Measurements from ENCODE around the gene CLDN9.
"Not testable (repeated sequence)": the region's sequence is repeated elsewhere in the genome, so short reads cannot be mapped to it uniquely, and the experiment has no call there.

Gene CLDN9

DNA sequence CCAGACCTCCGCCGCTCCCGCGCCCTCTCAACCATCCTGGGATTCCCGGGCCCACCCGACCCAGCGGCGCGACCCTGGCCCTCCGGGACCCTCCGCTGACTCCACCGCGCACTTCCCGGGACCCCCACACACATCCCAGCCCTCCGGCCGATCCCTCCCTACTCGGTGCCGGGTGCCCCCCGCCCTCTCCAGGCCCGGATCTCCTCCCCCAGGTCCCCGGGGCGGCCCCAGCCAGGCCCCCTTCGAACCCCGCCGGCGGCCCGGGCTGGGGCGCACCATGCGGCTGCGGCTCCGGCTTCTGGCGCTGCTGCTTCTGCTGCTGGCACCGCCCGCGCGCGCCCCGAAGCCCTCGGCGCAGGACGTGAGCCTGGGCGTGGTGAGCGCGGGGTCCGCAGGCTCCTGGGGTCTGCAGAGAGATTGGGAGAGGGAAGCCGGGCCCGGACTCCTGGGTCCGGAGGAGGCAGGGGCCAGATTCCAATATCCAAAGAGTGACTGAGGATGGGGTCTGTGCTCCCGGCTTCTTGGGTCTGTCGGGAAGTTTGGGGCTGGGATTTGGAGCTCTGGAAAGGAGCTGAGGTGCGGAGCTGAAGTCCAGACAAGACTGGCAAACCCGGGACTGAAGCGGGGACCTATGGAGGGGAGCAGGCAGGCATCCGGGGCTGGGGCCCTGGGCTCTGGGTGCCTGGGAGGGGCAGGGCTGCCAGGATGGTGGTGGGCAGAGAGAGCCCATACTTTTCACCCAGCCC is 34.1 kb downstream of the CLDN9 start:
- TF ChIP-seq POLR2A (IDR thresholded peaks at IDR 0.05; ENCODE audit: low read length), result no peak
- TF ChIP-seq GATA1 (IDR thresholded peaks at IDR 0.05; ENCODE audit: low read depth, low read length), result no peak
- no peak for DNase-seq

DNA sequence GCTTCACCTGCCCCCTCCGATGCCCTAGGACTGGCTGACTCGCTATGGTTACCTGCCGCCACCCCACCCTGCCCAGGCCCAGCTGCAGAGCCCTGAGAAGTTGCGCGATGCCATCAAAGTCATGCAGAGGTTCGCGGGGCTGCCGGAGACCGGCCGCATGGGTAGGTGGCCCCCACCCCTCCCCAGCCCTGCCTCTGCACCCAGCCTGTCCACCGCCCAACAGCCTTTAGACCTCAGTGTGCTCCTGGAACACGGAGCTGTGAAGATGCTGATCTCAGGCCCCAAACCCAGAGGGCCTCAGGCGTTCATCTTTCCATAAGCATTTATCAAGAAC is 34.6 kb downstream of the CLDN9 start:
- DNase-seq, result no peak
- no peak for TF ChIP-seq GATA1 (IDR thresholded peaks at IDR 0.05; ENCODE audit: low read depth, low read length)
- no peak for TF ChIP-seq POLR2A (IDR thresholded peaks at IDR 0.05; ENCODE audit: low read length)

DNA sequence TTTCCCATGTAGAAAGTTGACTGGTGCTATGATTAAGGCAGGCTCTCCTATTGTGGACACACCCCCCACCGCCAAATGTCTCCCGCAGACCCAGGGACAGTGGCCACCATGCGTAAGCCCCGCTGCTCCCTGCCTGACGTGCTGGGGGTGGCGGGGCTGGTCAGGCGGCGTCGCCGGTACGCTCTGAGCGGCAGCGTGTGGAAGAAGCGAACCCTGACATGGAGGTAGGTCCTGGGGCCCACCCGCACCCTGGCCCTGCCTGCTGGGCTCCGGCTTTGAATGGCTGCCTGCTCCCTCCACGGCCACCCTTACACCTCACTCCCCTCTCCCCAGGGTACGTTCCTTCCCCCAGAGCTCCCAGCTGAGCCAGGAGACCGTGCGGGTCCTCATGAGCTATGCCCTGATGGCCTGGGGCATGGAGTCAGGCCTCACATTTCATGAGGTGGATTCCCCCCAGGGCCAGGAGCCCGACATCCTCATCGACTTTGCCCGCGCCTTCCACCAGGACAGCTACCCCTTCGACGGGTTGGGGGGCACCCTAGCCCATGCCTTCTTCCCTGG is 37.3 kb downstream of the CLDN9 start:
- no peak for DNase-seq
- TF ChIP-seq POLR2A (IDR thresholded peaks at IDR 0.05; ENCODE audit: low read length) (no peak), GATA1 (IDR thresholded peaks at IDR 0.05; ENCODE audit: low read depth, low read length) (no peak)

DNA sequence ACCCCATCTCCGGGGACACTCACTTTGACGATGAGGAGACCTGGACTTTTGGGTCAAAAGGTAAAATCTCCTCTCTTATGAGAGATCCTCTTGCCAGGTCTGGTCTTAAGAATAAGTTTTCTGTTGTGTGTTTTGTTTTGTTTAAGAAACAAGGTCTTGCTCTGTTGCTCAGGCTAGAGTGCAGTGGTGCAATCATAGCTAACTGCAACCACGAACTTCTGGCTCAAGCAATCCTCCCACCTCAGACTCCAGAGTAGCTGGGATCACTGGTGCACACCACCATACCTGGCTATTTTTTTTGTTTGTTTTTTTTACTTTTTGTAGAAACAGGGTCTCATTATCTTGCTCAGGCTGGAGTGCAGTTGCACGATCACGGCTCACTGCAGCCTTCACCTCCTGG is 37.8 kb downstream of the CLDN9 start:
- no peak for TF ChIP-seq GATA1 (IDR thresholded peaks at IDR 0.05; ENCODE audit: low read depth, low read length)
- TF ChIP-seq POLR2A (IDR thresholded peaks at IDR 0.05; ENCODE audit: low read length), result no peak
- DNase-seq, result no peak

DNA sequence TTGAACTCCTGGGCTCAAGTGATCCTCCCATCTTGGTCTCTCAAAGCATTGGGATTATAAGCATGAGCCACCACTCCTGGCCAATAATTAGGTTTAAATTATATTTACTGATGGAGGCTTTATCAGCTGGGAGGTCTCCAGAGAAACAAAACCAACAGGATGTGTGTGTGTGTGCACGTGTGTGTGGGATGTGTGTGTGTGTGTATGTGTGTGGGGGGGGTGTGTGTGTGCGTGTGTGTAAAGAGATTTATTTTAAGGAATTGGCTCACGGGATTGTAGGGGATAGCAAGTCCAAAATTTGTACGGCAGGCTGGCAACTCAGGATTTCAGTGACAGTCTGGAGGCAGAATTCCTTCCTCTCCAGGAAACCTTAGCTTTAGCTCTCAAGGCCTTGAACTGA is 38.3 kb downstream of the CLDN9 start:
- TF ChIP-seq POLR2A (IDR thresholded peaks at IDR 0.05; ENCODE audit: low read length), result no peak
- TF ChIP-seq GATA1 (IDR thresholded peaks at IDR 0.05; ENCODE audit: low read depth, low read length), result no peak
- DNase-seq, result no peak

DNA sequence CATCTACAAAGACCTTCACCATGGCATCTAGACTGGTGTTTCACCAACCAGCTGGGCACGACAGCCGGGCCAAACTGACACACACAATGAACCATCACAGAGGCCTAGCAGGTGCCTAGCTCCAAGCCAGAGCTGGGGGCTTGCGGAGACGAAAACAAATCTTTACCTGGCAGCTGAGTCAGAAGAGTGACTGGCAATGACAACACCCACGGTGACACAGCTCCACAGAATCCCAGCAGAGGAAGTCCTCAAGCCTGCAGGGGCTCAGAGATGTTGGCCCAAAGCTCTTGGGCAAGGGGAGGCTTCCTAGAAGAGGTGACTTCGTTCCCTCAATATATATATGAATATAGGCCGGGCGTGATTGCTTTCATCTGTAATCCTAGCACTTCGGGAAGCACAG is 38.8 kb downstream of the CLDN9 start:
- DNase-seq, result no peak
- no peak for TF ChIP-seq POLR2A (IDR thresholded peaks at IDR 0.05; ENCODE audit: low read length)
- no peak for TF ChIP-seq GATA1 (IDR thresholded peaks at IDR 0.05; ENCODE audit: low read depth, low read length)

DNA sequence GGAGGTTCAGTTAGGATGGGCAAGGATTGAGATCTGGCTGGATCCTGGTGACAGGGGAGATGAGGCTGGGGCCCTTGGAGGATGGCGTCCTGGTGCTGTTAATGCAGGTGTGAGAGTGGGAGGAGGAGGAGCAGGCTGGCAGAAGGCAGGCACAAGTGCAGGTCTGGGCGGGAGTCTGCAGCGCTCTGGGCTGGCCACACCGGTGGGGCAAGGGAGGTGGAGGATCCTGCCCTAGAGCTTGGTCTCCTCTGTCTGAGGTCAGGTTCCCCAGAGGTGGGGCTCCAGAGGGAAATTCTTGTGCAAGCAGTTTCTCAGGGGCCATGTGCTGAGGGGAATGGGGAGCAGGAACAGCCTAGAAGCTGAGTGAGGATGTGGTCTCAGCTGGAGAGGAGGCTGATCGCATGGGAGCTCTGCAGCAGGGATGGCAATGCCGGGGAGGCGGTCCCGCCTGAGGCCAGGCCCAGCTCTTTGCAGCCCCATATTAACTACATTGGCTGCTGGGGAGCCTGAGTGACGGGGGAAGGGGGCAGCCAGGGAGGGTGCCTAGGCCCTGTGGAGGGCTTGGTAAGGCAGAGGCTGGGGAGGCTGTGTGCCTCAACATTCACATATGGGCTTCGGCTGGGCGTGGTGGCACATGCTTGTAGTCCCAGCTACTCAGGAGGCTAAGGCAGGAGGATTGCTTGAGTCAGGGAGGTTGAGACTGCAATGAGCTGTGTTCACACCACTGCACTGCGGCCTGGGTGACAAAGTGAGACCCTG is 40.0 kb downstream of the CLDN9 start:
- DNase-seq, result not testable (repeated sequence)

DNA sequence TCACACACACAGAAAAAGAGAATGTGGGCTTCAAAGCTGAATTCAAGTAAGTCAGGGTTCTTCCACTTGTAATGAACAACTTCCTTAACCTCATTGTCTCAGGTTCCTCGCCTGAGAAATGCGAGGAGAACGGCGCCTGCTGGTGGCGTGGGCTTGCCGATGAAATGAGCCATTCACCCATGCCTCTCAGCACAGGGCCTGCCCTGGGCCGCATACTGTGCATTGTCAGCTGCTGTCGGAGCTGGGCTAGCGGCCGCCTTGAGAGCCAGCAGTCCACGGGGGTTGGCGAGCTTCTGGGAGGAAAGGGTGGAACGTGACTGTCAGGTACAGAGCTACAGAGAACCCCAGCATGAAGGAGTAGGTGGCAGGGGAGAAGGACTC is 40.6 kb downstream of the CLDN9 start:
- not testable (repeated sequence) for DNase-seq

DNA sequence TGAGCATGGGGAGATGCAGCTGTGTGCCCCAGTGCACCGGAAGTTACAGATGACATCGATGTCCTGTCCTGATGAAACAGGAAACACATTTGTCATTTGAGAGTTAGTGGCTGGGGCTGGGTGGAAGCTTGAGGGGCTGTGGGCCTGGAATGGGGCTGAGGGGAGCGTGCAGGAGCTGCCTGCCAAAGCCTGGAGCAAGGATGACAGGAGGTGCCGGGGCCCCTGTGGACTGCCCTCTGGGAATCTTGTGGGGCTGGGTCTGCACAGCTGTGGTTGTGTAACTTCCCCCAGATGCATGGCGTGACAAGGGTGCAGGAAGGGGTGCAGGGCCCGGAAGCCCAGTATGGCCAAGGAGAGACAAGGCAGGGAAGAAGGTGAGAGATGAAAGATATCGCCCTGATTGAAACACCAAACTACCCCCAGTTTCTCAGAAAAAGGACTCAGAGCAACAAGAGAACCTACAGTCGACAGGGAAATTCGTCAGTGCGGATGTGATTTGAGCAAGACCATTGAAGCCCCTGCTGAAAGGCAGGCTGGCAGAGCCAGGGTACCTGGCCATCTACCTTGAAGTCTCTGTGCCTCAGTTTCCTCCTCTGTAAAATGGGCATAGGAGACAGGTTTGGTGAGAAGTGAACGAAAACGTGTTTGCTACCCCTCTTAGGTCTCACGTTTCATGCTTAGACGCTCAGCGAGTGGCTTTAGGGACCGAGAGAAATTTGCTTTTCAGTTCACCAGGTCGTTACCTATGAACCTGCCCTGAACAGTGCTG is 42.4 kb downstream of the CLDN9 start:
- no peak for TF ChIP-seq POLR2A (IDR thresholded peaks at IDR 0.05; ENCODE audit: low read length)
- no peak for TF ChIP-seq GATA1 (IDR thresholded peaks at IDR 0.05; ENCODE audit: low read depth, low read length)
- no peak for DNase-seq

DNA sequence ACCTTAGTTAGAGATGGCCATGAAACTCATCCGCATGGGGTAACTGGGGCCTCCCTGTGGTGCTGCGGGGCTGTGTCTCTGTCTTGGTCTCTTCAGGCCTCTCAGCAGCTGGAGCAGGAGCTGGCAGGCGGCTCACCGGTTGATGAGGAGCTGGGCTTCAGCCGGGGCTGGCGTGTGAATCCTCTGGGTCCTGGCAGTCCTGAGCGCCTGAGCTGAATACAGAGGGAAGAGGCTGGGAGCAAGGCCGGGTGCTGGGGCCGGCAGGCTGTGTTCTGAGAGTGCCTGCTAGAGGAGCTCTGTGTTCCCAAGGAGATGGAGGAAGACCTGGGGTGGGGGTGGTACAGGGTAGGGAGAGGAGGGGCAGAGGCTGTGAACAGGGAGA is 43.0 kb downstream of the CLDN9 start:
- not testable (repeated sequence) for DNase-seq

DNA sequence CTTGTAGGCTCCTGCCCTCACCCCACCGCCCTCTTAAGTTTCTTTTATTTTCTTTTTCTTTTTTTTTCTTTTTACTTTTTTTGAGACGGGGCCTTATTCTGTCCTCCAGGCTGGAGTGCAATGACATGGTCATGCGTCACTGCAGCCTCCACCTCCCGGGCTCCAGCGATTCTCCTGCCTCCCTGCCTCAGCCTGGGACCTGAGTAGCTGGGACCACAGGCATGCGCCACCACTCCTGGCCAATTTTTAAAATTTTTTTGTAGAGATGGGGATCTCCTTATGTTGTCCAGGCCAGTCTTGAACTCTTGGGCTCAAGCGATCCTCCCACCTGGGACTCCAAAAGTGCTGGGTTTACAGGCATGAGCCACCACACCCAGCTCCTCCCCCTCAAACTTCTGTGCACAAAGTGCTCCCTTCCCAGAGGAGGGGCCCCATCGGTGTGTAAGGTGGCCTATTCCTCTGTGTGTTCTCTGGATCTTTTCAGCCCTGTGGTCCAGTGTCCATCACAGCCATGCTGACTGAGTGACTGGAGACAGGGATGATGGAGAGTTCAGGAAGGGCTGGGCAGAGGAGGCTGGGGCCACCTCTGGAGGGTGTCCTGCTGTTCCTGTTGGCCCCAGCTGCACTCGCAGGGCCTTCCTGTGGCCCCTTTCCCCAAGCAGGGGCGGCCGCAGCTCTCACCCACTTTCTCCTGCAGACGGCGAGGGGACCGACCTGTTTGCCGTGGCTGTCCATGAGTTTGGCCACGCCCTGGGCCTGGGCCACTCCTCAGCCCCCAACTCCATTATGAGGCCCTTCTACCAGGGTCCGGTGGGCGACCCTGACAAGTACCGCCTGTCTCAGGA is 43.8 kb downstream of the CLDN9 start:
- DNase-seq, result no peak
- TF ChIP-seq GATA1 (IDR thresholded peaks at IDR 0.05; ENCODE audit: low read depth, low read length) (no peak), POLR2A (IDR thresholded peaks at IDR 0.05; ENCODE audit: low read length) (no peak)

DNA sequence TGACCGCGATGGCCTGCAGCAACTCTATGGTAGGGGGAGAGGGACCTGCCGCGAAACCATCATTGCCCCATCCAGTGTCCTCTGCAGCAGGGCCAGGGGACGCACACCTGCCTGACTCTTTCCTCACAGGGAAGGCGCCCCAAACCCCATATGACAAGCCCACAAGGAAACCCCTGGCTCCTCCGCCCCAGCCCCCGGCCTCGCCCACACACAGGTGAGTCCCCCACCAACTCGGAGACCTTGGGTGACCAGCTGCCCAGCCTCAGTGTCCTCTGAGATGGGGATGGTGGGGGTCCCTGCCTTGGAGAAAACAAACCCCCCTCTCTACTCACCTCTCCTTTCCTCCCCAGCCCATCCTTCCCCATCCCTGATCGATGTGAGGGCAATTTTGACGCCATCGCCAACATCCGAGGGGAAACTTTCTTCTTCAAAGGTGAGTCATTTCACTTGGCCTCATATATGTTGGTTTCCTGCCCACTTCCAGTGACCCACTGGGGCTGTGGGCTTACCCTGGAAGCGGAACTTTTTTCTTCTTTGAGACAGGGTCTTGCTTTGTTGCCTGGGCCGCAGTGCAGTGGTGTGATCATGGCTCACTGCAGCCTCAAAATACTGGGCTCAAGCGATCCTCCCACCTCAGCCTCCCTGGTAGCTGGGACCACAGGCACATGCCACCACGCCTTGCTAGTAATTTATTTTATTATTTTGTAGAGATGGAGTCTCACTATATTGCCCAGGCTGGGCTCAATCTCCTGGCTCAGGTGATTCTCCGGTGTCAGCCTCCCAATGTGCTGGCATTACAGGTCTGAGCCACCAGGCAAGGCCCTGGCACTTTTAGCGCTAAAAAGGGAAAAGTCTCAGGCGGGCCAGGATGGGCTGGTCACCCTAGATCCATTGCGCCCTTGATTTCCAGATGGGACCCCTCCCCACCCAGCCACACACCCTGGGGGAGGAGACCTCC is 44.7 kb downstream of the CLDN9 start:
- TF ChIP-seq GATA1 (IDR thresholded peaks at IDR 0.05; ENCODE audit: low read depth, low read length) (no peak), POLR2A (IDR thresholded peaks at IDR 0.05; ENCODE audit: low read length) (no peak)
- no peak for DNase-seq
